ENCODE data around the gene SEMA6A. TPM values are rescaled to one million over a fixed set of nuclear protein-coding genes. Genes with fewer than 3 reads are reported as not detected.

The SEMA6A gene
- total RNA-seq, 4 donors from 2014 or later, result 22.4 to 118 (median 48.7) TPM

GRCh38 chr5:116402235-116402634, 172.4 kb downstream of the SEMA6A start:
- no peak overlapping the region for H3K27ac ChIP-seq
- H3K4me3 ChIP-seq, result no peak overlapping the region
- no peaks in the 10 kb centered on the region for H3K4me1 ChIP-seq
- DNase-seq, result no peak
- no peak for TF ChIP-seq CTCF (IDR thresholded peaks at IDR 0.05)
- TF ChIP-seq POLR2A (IDR thresholded peaks at IDR 0.05), result no peak
- H3K36me3 ChIP-seq, result no peaks in the 10 kb centered on the region
- no peaks in the 10 kb centered on the region for H3K27me3 ChIP-seq
- intact Hi-C loops (cut with DNase I; ENCODE audit: low total_unique reads), result no loop called here
- no peaks in the 10 kb centered on the region for H3K9me3 ChIP-seq

DNA sequence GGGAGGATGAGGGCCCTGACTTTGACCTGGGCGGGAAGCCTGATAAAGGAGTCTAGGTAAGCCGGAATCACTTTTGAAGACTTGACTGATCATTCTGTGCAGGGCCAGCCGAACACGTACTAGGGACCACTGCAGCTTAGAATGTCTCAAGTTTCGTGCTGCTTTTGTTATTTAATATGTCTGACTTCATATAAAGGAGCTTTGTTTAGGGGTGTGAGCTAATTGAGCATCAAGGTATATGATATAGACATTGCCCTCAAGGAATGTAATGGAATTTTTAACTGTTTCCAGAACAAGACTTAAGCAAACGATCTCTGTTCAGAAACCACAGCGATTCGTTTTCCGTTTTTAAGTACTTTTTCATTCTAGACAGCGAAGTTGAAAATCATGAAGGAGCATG, 173.0 kb downstream of the SEMA6A start:
- Histone ChIP-seq H3K27me3 (no peaks in the 10 kb centered on the region), H3K4me3 (no peak overlapping the region), H3K4me1 (peaks cover 0 to 3% of the 10 kb centered on the region in 2 donors), H3K36me3 (no peaks in the 10 kb centered on the region), H3K9me3 (no peaks in the 10 kb centered on the region), H3K27ac (no peak overlapping the region)
- intact Hi-C loops (cut with DNase I; ENCODE audit: low total_unique reads), result no loop called here
- DNase-seq, result no peak
- TF ChIP-seq POLR2A (IDR thresholded peaks at IDR 0.05) (no peak), CTCF (IDR thresholded peaks at IDR 0.05) (no peak)

DNA sequence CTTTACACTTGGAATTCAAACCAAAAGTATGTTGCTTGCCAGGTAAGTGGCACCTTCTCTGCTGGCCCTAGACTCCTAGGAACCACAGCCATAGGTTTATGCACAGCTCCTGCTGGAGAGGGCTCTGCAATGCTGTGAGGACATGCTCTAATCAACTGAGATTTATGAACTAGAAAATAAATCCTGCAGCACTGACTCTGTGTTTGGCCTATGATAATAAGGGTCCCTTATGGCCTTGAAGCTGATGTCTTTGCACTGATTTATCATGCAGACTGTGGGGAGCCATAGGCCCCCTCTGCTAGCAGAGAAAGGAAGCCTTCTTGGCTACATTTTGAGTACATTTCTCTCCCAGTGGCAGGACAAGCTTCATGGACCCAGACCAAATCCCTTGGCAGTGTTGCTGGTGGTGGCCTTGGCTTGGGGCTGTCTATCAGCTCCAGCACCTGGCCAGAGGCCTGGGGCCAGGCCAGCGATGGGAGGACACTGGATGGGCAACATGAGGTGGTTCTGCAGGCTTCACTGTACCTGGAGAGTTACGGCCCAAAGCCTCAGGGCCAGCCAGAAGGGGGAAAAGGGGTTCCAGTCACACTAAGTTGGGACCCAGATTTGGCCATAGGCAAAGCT, 178.0 kb downstream of the SEMA6A start:
- H3K36me3 ChIP-seq, result no peaks in the 10 kb centered on the region
- no peak for DNase-seq
- TF ChIP-seq CTCF (IDR thresholded peaks at IDR 0.05), result no peak
- no peak for TF ChIP-seq POLR2A (IDR thresholded peaks at IDR 0.05)
- no peak overlapping the region for H3K4me3 ChIP-seq
- peak overlapping the region; percentile 36 to 79 for H3K27ac ChIP-seq
- intact Hi-C loops (cut with DNase I; ENCODE audit: low total_unique reads), result no loop called here
- peaks cover 0 to 14% of the 10 kb centered on the region in 2 donors for H3K4me1 ChIP-seq
- no peaks in the 10 kb centered on the region for H3K27me3 ChIP-seq
- H3K9me3 ChIP-seq, result no peaks in the 10 kb centered on the region

DNA sequence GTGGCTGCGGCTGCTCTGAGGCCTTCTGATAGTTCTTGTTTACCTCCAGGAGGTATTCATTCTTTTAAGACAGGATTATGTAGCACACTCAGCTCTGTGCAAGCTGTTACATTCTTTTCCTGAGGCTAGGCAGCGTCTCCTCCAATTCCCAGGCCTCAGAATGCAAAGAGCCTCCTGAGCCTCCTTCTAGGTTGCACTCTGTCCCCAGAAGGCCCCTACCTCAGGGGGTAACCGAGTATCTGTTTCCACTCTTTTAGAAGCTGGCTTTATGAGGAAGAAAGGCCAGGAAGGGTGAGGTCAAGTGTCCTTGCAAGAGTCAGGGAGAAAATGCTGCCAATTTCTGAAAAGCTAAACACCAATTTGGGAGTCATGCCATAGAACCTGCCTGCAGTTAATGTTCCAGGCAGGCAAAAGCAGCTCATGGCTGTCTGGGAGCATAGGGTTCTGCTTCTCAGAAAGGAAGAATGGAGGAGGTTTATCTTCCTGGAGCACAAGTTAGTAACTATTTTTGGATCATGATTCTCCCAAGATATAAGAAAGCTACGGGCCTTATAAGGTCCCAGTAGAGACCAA, 178.9 kb downstream of the SEMA6A start:
- H3K4me1 ChIP-seq, result peaks cover 0 to 14% of the 10 kb centered on the region in 2 donors
- TF ChIP-seq POLR2A (IDR thresholded peaks at IDR 0.05), result no peak
- TF ChIP-seq CTCF (IDR thresholded peaks at IDR 0.05), result no peak
- DNase-seq, result no peak
- H3K36me3 ChIP-seq, result no peaks in the 10 kb centered on the region
- H3K9me3 ChIP-seq, result no peaks in the 10 kb centered on the region
- intact Hi-C loops (cut with DNase I; ENCODE audit: low total_unique reads), result no loop called here
- H3K27ac ChIP-seq, result peak overlapping the region; percentile 36 to 79
- no peak overlapping the region for H3K4me3 ChIP-seq
- no peaks in the 10 kb centered on the region for H3K27me3 ChIP-seq

- intact Hi-C loops (cut with DNase I; ENCODE audit: low total_unique reads), result no loop called here
- no peaks in the 10 kb centered on the region for H3K27me3 ChIP-seq
- no peaks in the 10 kb centered on the region for H3K9me3 ChIP-seq
- no peak for DNase-seq
- H3K36me3 ChIP-seq, result no peaks in the 10 kb centered on the region
- peaks cover 0 to 14% of the 10 kb centered on the region in 2 donors for H3K4me1 ChIP-seq
- TF ChIP-seq POLR2A (IDR thresholded peaks at IDR 0.05) (no peak), CTCF (IDR thresholded peaks at IDR 0.05) (no peak)
- no peak overlapping the region for H3K4me3 ChIP-seq
- H3K27ac ChIP-seq, result peak overlapping the region in 1 of 2 donors; percentile 79
These were observed 179.4 kb downstream of the SEMA6A start for GRCh38 chr5:116395226-116395625.
